GM19468 (cell line): ENCODE results near the gene DOC2A.
"Not testable (repeated sequence)": the region's sequence is repeated elsewhere in the genome, so short reads cannot be mapped to it uniquely, and the experiment has no call there.

Experiments
- ATAC-seq: cut with Tn5 transposase; IDR thresholded peaks from one replicate; pipeline ENCODE4 v1.9.1; 2021; ENCODE audit warnings: mild to moderate bottlenecking, moderate library complexity, moderate number of reproducible peaks; ENCODE audit not compliant: unreplicated experiment; ENCODE audit errors: extremely low read depth

DOC2A gene

DNA sequence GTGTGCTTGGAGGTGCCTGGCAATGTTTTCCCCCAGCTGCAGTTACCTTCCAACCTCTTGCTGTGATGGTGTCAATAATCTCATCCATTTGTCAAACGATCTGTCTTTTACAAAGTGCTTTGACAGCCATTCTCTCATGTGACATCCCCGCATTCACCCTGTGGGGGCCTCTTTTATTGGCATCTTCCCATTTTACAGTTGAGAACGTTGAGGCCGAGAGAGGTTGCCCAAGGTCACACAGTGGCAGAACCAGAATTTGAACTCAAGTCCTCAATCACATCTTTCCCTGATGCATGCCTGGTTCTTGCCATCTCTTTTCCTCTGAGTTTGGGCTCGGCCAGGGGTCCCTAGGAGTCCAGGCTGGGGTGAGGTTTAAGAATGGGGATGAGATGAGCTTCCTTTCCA lies 35.7 kb downstream of the DOC2A start:
- ATAC-seq, result no peak

DNA sequence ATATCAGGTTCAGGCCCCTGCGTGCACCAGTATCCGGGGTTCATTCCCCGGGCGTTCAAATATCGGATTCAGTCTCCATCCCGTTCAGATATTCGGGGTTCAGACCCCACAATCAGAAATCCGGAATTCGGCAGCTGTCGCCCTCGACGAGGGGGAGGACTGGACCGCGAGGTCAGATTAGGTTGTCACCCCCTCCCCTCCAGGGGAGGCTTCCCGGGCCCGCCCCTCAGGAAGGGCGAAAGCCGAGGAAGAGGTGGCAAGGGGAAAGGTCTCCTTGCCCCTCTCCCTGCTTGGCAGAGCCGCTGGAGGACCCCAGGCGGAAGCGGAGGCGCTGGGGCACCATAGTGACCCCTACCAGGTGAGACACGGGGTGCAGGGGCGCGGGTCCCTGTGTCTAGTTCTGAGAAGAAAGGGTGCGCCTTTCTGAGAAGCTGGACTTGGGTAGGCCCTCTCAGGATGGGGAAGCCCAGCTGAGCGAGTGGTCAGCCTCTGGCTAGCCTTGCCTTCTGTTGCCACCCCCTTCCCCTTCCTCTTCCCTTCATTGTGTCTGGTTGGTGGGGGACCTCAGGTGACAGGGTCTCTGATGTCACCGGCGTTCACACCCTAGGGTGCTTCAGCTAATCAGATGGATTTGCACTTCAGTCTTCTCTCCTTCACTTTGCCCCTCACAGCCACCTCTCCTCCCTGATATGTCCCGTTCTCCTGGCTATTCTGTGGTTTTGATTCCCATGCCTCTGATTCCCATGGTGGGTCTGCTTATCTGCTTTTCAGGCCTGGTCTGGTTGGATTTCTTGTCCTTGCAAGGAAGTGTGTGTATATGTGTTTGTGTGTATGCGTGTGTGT lies 36.3 kb downstream of the DOC2A start:
- ATAC-seq, result no peak

DNA sequence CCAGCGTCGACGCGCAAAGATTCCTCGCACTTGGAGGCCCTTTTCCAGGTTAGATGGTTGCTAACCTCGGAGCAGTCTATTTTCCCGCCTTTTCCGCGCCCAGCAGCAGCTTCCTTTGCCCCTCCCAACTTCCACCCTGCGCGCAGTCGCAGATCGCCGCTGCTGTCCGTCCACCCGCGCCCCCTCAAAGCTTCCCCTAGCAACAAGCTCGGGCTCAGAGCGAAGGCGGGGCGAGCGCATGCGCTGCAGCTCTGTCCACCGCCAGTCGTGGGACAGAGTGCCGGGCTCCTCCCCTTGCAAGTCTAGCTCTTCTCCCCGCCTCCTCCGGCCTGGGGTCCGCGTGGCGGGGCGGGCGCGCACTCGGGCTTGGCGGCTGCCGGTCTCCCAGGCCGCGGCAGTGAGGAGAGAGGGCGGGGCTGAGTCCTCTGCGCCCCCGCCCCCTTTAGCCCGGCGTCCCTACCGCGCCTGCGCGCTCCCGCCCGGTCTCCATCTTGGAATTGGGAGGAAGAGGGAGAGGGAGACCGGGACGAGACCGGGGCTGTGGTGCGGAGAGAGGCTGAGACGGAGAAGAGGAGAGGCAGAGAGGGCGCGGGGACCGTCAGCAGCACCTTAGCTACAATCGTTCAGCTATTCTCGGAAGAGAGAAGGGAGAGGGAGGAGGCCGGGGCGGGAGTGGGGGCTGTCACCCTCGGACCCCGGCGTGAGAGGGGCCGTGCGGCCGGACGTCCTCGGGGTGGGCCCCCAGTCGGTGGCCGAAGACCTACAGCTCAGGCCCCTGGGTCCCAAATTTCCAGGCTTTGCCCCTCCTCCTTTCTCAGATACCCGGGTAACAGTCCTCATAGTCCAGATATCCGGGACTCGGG lies 37.2 kb downstream of the DOC2A start, which contains the start of gene TAOK2:
TSS of gene TAOK2 (plus strand) at position 485 of the 863 bp plus-strand sequence. CDS start 3,905 bp downstream, outside the sequence.
- ATAC-seq, result peak; percentile 95

DNA sequence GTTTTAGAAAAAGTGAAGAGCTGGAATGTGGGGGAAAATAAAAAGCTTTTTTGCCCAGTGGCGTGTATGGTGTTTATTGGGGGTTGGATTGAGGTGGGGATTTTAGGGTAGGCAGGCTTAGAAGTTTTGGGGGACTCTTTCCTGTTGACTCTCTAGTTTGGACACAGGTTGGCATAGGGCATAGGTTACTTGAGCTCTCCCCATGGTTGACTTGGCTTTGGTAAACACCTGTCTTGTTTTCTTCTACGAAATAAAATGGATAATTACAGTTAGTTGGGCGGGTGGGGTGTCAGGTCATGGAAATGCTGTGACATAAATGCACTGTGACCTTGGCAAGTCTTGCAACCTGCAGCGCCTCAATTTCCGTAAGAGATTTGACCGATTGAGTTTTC lies 37.8 kb downstream of the DOC2A start:
- ATAC-seq, result no peak

DNA sequence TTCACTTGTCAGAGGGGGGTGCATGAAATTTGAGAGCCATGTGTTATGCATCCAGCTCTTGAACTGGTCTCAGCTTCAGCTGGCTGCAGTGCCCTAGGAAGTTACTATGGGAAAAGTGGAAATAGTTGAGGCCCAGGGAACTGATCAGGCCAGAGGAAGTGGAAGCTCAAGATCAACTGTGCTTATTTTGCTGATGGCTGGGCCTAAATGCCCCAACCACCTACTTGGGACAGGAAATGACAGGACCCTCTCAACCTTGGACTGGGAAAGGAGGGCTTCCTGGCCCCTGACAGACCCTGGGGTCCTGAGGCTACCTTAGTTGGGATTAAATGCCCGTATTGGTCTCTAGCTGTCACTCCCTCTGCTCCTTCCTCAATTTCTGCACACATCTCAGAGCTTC lies 38.3 kb downstream of the DOC2A start:
- ATAC-seq, result no peak

DNA sequence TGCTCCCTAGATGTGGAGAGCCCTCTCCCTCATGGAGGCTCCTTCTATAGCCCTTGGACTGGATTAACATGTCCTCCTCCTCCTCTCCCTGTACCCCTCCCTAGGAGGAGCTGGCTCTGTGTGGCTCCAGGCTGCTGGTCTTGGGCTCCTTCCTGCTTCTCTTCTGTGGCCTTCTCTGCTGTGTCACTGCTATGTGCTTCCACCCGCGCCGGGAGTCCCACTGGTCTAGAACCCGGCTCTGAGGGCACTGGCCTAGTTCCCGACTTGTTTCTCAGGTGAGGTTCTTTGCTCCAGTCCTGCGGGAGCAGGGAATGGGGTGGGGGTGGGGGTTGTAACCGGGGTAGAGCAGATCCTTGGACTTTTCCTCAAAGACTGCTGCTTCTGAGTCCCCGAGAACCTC lies 39.5 kb downstream of the DOC2A start:
- ATAC-seq, result no peak

DNA sequence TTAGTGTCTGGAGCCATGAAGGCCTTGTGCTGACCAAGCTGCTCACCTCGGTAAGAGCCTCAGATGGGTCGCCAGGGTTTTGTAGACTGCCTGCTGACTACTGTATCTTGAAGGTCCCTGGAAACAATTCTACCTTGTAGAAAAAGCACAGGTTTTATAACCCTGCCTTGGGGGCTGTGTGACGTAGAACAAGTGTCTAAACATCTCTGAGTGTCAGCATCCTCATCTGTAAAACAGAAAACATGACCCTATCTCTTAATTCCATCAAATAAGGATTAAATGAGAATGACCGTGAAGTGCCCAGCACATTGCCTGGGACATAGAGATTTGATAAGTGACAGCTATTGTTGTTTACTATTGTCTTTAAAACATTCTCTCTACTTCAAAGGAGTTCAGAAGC lies 42.6 kb downstream of the DOC2A start:
- ATAC-seq, result no peak

DNA sequence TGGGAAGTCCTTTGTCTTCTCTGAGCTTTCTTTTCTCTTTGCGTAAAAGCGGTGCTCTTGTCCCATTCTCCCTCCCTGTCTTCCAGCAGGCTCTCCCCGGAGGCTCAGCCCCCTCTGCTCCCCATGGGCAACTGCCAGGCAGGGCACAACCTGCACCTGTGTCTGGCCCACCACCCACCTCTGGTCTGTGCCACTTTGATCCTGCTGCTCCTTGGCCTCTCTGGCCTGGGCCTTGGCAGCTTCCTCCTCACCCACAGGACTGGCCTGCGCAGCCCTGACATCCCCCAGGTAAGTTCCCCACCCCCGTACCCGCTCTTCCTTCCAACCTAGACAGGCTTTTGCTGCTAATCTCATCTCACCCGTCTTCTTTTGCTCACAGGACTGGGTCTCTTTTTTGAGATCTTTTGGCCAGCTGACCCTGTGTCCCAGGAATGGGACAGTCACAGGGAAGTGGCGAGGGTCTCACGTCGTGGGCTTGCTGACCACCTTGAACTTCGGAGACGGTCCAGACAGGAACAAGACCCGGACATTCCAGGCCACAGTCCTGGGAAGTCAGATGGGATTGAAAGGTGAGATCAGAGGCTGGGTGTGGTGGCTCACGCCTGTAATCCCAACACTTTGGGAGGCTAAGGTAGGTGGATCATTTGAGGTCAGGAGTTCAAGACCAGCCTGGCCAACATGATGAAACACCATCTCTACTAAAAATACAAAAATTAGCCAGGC lies 47.6 kb downstream of the DOC2A start:
- no peak for ATAC-seq

DNA sequence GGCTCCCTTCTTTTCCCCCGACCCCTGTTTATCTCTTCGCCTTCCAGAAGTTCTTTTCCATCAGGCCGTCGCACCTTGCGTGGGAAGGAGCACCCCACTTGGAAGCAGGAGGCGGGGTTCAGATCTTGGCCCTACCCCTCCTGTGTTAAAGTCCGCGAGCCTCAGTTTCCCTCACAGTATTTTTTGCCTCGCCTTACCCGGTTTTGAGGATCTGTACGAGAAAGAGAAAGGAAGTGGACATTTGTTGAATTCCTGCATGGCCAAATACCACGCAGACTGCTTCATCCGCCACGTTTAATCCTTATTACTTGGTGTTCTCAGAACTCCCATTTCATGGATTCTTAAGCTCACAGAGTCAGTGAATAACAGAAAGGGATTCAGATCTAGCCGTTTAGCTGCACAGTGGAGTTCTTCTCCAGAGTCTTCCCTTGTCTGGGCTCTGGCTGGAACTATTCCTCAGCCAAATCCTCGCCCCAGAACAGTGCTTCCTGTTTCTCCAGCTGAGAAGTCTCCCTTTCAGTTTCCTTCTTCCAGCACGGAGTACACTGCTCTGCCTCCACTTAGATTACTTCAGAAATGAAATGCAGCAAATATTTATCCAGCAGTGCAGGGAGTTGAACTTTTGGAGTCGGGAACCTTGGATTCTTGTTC lies 48.4 kb downstream of the DOC2A start:
- ATAC-seq, result no peak

DNA sequence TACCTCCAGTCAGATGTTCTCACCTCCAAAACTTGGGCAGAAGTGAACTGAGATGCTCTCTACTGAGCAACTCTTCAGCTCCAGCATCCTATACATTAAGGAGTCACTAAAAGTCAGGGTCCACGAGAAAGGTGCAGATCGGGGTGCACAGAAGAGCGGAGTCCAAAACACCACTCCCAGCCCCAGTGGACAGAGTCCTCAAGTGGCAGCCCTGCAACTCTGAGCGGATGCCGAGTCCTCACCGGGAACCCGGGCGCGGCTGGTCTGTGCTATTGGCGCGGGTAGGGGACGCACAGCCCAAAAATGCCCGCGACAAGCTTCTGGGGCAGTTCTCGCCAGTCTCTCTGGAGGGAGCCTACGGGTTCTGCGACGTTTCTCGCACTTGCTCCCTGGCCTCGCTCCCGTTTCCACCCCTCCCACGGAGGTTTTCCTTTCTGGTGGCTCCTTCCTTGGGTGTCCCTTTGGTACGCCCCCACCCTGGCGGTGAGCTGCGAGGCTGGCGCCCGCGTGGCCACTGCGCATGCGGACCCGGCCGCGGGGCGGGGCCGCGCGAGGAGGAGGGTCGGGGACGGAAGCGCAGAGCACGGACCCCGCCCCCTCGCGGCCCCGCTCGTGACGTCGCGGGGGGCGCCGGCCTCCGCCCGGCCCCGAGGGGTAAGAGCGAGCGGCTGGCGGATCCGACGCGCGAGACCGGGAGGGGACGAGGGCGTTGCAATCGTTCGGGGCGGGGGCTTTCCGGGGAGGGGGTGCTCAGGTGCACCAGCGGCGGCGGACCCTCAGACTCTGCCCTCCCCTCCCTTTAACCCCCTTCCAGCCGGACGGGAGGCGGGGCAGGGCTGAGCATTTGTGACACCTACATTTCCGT lies 49.1 kb downstream of the DOC2A start, which contains the start of gene TMEM219:
TSS of gene TMEM219 (plus strand) at position 601 of the 865 bp plus-strand sequence. CDS start 1,065 bp downstream, outside the sequence.
- peak; percentile 80 for ATAC-seq

DNA sequence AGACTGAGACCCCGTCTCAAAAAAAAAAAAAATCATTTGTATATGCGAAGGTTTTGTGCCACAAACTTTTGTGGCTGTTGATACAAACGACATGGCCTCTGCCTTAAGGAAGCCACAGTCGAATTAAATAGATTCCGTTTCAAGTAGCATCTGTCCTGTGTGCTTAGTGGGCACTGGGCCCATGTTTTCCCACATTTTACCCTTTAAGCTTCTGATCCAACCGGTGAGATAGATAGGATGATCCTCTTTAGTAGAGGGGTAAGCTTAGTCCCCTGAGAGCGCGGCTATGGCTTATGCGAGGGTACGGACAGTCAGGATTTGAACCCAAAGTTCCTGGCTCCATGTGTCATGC lies 49.7 kb downstream of the DOC2A start:
- no peak for ATAC-seq

DNA sequence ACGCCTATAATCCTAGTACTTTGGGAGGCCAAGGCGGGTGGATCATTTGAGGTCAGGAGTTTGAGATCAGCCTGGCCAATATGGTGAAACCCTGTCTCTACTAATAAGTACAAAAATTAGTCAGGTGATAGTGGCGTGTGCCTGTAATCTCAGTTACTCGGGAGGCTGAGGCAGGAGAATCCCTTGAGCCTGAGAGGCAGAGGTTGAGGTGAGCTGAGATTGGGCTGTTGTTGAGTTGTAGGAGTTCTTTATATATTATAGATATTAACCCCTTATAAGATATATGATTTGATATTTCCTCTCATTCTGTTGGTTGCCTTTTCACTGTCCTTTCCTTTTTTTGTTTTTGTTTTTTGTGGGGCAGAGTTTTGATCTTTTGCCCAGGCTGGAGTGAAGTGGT lies 51.0 kb downstream of the DOC2A start:
- ATAC-seq, result not testable (repeated sequence)

DNA sequence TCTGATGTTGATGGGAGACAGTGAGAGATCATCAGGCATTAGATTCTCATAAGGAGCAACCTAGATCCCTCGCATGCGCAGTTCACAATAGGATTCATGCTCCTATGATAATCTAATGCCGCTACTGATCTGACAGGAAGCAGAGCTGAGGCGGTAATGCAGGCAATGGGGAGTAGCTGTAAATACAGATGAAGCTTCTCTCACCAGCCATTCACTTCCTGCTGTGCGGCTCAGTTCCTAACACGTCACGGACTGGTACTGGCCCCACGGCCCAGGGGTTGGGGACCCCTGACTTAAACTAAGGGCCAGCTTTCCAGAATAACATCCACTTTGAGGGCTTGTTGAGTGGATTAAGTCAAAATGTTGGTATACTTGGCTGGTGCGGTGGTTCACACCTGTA lies 51.5 kb downstream of the DOC2A start:
- no peak for ATAC-seq

DNA sequence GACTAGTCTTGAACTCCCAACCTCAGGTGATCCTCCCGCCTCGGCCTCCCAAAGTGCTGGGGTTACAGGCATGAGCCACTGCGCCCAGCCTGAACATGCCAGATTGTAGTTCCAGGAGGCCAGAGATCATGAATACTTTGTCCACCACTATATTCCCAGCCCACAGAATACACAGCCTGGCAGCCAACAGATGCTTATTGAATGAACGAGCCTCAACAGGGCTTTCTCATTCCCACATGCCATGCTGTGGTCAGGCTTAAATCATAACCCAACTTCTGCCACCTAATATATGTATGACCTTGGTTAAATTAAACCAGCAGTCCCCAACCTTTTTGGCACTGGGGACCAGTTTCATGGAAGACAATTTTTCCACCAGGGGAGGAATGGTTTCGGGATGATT lies 52.1 kb downstream of the DOC2A start:
- no peak for ATAC-seq
